GM23338 (cell line): ENCODE results near the gene GUCD1. TPM values are rescaled to one million over a fixed set of nuclear protein-coding genes. Genes with fewer than 3 reads are reported as not detected.
A peak's percentile ranks its signal among the peaks of the same experiment; 100 is the strongest.

Experiments
- ATAC-seq: fragments of 200-7000 bp; cut with Tn5 transposase; 3 replicates; pipeline ENCODE4 v1.9.1; 2020
- DNase-seq: peaks from one replicate; pipeline ENCODE4 v3.0.0-alpha.2; 2015; ENCODE audit warnings: low spot score
- H2AFZ ChIP-seq: fragments of 200-600 bp; sonication (generic); 2 replicates; pipeline ENCODE4 v1.8.0; 2016; ENCODE audit warnings: antibody characterized with exemption, mild to moderate bottlenecking, moderate library complexity
- H3F3A ChIP-seq: fragments of 200-600 bp; sonication (generic); replicated peaks from 2 replicates; pipeline ENCODE4 v1.8.0; 2017; ENCODE audit warnings: antibody characterized with exemption, mixed run types, low read depth
- H3K27ac ChIP-seq: fragments of 200-600 bp; sonication (generic); 2 replicates; pipeline ENCODE4 v1.6.1; 2016; ENCODE audit warnings: low read depth
- H3K27me3 ChIP-seq: fragments of 200-600 bp; sonication (generic); 2 replicates; pipeline ENCODE4 v1.8.0; 2016; ENCODE audit warnings: mild to moderate bottlenecking, mixed run types, moderate library complexity; ENCODE audit not compliant: insufficient read depth
- H3K36me3 ChIP-seq: fragments of 200-600 bp; sonication (generic); 2 replicates; pipeline ENCODE4 v1.8.0; 2016; ENCODE audit warnings: mild to moderate bottlenecking; ENCODE audit not compliant: insufficient read depth
- H3K4me1 ChIP-seq: fragments of 200-600 bp; sonication (generic); 2 replicates; pipeline ENCODE4 v1.8.0; 2016; ENCODE audit warnings: mild to moderate bottlenecking, moderate library complexity; ENCODE audit not compliant: insufficient read depth
- H3K4me2 ChIP-seq: fragments of 200-600 bp; sonication (generic); 2 replicates; pipeline ENCODE4 v1.7.1; 2017; ENCODE audit warnings: mixed run types
- H3K4me3 ChIP-seq: fragments of 200-600 bp; sonication (generic); 2 replicates; pipeline ENCODE4 v1.6.1; 2016; ENCODE audit warnings: mixed run types
- H3K79me2 ChIP-seq: fragments of 200-600 bp; sonication (generic); replicated peaks from 2 replicates; pipeline ENCODE4 v1.8.0; 2017; ENCODE audit warnings: mild to moderate bottlenecking; ENCODE audit not compliant: insufficient read depth
- H3K9me2 ChIP-seq: fragments of 200-600 bp; sonication (generic); 2 replicates; pipeline ENCODE4 v1.8.0; 2017; ENCODE audit not compliant: insufficient read depth
- H4K20me1 ChIP-seq: fragments of 200-600 bp; sonication (generic); replicated peaks from 2 replicates; pipeline ENCODE4 v1.8.0; 2017; ENCODE audit warnings: mild to moderate bottlenecking; ENCODE audit not compliant: insufficient read depth
- H3K27ac Mint-ChIP-seq: 2 replicates; pipeline ENCODE4 v1.8.0; 2020; ENCODE audit warnings: inconsistent platforms, mild to moderate bottlenecking, moderate library complexity, mixed read lengths
- H3K27me3 Mint-ChIP-seq: 3 replicates; pipeline ENCODE4 v1.8.0; 2022; ENCODE audit warnings: low read depth, mild to moderate bottlenecking, moderate library complexity, mixed read lengths, inconsistent platforms; ENCODE audit not compliant: insufficient read depth, poor library complexity
- H3K36me3 Mint-ChIP-seq: 3 replicates; pipeline ENCODE4 v1.8.0; 2021; ENCODE audit warnings: low read depth, mild to moderate bottlenecking, inconsistent platforms, moderate library complexity, mixed read lengths
- H3K4me1 Mint-ChIP-seq: 3 replicates; pipeline ENCODE4 v1.8.0; 2020; ENCODE audit warnings: mild to moderate bottlenecking, inconsistent platforms, mixed read lengths
- H3K4me3 Mint-ChIP-seq: 3 replicates; pipeline ENCODE4 v1.8.0; 2021; ENCODE audit warnings: moderate library complexity, mild to moderate bottlenecking, inconsistent platforms, mixed read lengths
- H3K9me3 Mint-ChIP-seq: 3 replicates; pipeline ENCODE4 v1.8.0; 2020; ENCODE audit warnings: moderate library complexity, mild to moderate bottlenecking, inconsistent platforms, mixed read lengths
- CREB1 ChIP-seq: fragments of 250-450 bp; sonication (Bioruptor Pico); IDR thresholded peaks from 2 replicates; pipeline ENCODE4 v1.5.0; 2020; ENCODE audit warnings: low read depth, mild to moderate bottlenecking, moderate library complexity
- EZH2 ChIP-seq: fragments of 200-600 bp; sonication (generic); IDR thresholded peaks from one replicate; pipeline ENCODE4 v1.8.0; 2017; ENCODE audit warnings: antibody characterized with exemption, mild to moderate bottlenecking, low read depth; ENCODE audit not compliant: unreplicated experiment
- EZH2phosphoT487 ChIP-seq: fragments of 200-600 bp; sonication (generic); IDR thresholded peaks from one replicate; pipeline ENCODE4 v1.8.1; 2018; ENCODE audit warnings: antibody characterized with exemption; ENCODE audit not compliant: unreplicated experiment
- JUNB ChIP-seq: IDR thresholded peaks from one replicate; pipeline ENCODE4 v1.6.1; 2016; ENCODE audit warnings: antibody characterized with exemption; ENCODE audit not compliant: unreplicated experiment
- NANOG ChIP-seq: IDR thresholded peaks from 2 replicates; pipeline ENCODE4 v1.6.1; 2016; ENCODE audit warnings: antibody characterized with exemption, borderline replicate concordance
- POLR2AphosphoS5 ChIP-seq: IDR thresholded peaks from 2 replicates; pipeline ENCODE4 v1.6.1; 2016; ENCODE audit warnings: antibody characterized with exemption, low read depth
- STAT1 ChIP-seq: IDR thresholded peaks from one replicate; pipeline ENCODE4 v1.6.1; 2016; ENCODE audit warnings: antibody characterized with exemption; ENCODE audit not compliant: unreplicated experiment
- ZNF114 ChIP-seq: fragments of 250-450 bp; sonication (Bioruptor Pico); IDR thresholded peaks from 2 replicates; pipeline ENCODE4 v1.5.0; 2020; ENCODE audit warnings: mild to moderate bottlenecking, moderate library complexity
- ZNF331 ChIP-seq: fragments of 250-450 bp; sonication (Bioruptor Pico); IDR thresholded peaks from 2 replicates; pipeline ENCODE4 v1.5.0; 2020; ENCODE audit warnings: low read depth, mild to moderate bottlenecking, moderate library complexity
- polyA plus RNA-seq: library from polyadenylated mRNA; unstranded; fragments of >200 nt; fragmentation: Nextera tagmentation; extraction: Ambion mirVana; gene quantifications from 2 replicates; pipeline ENCODE4 v1.2.1, GENCODE V29; 2016
- total RNA-seq: library from RNA; depleted of rRNA; stranded (reverse); fragments of >200 nt; shearing (Covaris generic); gene quantifications from 2 replicates; pipeline ENCODE4 v1.2.3, GENCODE V29; 2014
- TF ChIP-seq, protein P1 (sequence below): fragments of 250-450 bp; sonication (Bioruptor Pico); IDR thresholded peaks from 2 replicates; pipeline ENCODE4 v1.5.0; 2020; ENCODE audit warnings: mild to moderate bottlenecking, moderate library complexity
- TF ChIP-seq, protein P2 (sequence below): IDR thresholded peaks from one replicate; pipeline ENCODE4 v1.6.1; 2018; ENCODE audit warnings: antibody characterized with exemption; ENCODE audit not compliant: unreplicated experiment
- TF ChIP-seq, protein P3 (sequence below): IDR thresholded peaks from 2 replicates; pipeline ENCODE4 v1.6.1; 2016; ENCODE audit warnings: antibody characterized with exemption

The GUCD1 gene
- total and polyA plus RNA-seq, 2 experiments from 2014 or later = 39.0 to 106 TPM

DNA sequence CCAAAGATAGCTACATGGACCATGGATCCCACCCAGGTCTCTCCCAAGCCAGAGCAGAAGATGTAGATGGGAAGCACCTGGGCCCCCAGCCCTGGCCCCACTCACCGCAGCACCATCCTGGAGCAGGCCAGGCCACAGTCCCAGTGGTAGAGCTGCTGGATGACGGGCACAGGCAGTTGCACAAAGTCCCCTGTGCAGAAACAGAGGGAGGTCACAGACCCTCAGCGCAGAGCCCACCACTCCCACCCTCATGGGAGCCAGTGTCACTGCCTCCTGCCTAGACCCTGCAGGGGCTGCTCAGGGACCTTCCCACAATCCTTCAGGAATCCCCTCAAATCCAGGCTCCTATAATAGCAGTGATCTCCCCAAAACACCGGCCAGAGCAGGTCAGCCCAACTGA is 6.1 kb downstream of the GUCD1 start:
- Histone ChIP-seq H3K27me3 (no peaks in the 10 kb centered on the region), H4K20me1 (peaks cover 16% of the 10 kb centered on the region), H2AFZ (no peak overlapping the region), H3K4me1 (peaks cover 5% of the 10 kb centered on the region; the same call in 1 of the 2 replicates), H3K79me2 (peaks cover 35% of the 10 kb centered on the region), H3K27ac (no peak overlapping the region), H3F3A (no peaks in the 10 kb centered on the region), H3K9me2 (no peaks in the 10 kb centered on the region), H3K4me3 (no peak overlapping the region), H3K4me2 (no peak overlapping the region), H3K36me3 (no peaks in the 10 kb centered on the region; the same call in 1 of the 2 replicates)
- no peak for TF ChIP-seq CREB1
- TF ChIP-seq, protein P1, sequence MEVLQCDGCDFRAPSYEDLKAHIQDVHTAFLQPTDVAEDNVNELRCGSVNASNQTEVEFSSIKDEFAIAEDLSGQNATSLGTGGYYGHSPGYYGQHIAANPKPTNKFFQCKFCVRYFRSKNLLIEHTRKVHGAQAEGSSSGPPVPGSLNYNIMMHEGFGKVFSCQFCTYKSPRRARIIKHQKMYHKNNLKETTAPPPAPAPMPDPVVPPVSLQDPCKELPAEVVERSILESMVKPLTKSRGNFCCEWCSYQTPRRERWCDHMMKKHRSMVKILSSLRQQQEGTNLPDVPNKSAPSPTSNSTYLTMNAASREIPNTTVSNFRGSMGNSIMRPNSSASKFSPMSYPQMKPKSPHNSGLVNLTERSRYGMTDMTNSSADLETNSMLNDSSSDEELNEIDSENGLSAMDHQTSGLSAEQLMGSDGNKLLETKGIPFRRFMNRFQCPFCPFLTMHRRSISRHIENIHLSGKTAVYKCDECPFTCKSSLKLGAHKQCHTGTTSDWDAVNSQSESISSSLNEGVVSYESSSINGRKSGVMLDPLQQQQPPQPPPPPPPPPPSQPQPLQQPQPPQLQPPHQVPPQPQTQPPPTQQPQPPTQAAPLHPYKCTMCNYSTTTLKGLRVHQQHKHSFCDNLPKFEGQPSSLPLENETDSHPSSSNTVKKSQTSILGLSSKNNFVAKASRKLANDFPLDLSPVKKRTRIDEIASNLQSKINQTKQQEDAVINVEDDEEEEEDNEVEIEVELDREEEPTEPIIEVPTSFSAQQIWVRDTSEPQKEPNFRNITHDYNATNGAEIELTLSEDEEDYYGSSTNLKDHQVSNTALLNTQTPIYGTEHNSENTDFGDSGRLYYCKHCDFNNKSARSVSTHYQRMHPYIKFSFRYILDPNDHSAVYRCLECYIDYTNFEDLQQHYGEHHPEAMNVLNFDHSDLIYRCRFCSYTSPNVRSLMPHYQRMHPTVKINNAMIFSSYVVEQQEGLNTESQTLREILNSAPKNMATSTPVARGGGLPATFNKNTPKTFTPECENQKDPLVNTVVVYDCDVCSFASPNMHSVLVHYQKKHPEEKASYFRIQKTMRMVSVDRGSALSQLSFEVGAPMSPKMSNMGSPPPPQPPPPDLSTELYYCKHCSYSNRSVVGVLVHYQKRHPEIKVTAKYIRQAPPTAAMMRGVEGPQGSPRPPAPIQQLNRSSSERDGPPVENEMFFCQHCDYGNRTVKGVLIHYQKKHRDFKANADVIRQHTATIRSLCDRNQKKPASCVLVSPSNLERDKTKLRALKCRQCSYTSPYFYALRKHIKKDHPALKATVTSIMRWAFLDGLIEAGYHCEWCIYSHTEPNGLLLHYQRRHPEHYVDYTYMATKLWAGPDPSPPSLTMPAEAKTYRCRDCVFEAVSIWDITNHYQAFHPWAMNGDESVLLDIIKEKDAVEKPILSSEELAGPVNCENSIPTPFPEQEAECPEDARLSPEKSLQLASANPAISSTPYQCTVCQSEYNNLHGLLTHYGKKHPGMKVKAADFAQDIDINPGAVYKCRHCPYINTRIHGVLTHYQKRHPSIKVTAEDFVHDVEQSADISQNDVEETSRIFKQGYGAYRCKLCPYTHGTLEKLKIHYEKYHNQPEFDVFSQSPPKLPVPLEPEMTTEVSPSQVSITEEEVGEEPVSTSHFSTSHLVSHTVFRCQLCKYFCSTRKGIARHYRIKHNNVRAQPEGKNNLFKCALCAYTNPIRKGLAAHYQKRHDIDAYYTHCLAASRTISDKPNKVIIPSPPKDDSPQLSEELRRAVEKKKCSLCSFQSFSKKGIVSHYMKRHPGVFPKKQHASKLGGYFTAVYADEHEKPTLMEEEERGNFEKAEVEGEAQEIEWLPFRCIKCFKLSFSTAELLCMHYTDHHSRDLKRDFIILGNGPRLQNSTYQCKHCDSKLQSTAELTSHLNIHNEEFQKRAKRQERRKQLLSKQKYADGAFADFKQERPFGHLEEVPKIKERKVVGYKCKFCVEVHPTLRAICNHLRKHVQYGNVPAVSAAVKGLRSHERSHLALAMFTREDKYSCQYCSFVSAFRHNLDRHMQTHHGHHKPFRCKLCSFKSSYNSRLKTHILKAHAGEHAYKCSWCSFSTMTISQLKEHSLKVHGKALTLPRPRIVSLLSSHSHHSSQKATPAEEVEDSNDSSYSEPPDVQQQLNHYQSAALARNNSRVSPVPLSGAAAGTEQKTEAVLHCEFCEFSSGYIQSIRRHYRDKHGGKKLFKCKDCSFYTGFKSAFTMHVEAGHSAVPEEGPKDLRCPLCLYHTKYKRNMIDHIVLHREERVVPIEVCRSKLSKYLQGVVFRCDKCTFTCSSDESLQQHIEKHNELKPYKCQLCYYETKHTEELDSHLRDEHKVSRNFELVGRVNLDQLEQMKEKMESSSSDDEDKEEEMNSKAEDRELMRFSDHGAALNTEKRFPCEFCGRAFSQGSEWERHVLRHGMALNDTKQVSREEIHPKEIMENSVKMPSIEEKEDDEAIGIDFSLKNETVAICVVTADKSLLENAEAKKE = no peak
- TF ChIP-seq, protein P2, sequence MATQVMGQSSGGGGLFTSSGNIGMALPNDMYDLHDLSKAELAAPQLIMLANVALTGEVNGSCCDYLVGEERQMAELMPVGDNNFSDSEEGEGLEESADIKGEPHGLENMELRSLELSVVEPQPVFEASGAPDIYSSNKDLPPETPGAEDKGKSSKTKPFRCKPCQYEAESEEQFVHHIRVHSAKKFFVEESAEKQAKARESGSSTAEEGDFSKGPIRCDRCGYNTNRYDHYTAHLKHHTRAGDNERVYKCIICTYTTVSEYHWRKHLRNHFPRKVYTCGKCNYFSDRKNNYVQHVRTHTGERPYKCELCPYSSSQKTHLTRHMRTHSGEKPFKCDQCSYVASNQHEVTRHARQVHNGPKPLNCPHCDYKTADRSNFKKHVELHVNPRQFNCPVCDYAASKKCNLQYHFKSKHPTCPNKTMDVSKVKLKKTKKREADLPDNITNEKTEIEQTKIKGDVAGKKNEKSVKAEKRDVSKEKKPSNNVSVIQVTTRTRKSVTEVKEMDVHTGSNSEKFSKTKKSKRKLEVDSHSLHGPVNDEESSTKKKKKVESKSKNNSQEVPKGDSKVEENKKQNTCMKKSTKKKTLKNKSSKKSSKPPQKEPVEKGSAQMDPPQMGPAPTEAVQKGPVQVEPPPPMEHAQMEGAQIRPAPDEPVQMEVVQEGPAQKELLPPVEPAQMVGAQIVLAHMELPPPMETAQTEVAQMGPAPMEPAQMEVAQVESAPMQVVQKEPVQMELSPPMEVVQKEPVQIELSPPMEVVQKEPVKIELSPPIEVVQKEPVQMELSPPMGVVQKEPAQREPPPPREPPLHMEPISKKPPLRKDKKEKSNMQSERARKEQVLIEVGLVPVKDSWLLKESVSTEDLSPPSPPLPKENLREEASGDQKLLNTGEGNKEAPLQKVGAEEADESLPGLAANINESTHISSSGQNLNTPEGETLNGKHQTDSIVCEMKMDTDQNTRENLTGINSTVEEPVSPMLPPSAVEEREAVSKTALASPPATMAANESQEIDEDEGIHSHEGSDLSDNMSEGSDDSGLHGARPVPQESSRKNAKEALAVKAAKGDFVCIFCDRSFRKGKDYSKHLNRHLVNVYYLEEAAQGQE = no peak
- no peak for TF ChIP-seq ZNF331
- TF ChIP-seq EZH2 = no peak
- no peak for TF ChIP-seq NANOG
- TF ChIP-seq STAT1 = no peak
- TF ChIP-seq ZNF114 (CRISPR knock-in tag) = no peak
- TF ChIP-seq JUNB = no peak
- TF ChIP-seq, protein P3, sequence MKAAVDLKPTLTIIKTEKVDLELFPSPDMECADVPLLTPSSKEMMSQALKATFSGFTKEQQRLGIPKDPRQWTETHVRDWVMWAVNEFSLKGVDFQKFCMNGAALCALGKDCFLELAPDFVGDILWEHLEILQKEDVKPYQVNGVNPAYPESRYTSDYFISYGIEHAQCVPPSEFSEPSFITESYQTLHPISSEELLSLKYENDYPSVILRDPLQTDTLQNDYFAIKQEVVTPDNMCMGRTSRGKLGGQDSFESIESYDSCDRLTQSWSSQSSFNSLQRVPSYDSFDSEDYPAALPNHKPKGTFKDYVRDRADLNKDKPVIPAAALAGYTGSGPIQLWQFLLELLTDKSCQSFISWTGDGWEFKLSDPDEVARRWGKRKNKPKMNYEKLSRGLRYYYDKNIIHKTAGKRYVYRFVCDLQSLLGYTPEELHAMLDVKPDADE = no peak
- no peak for TF ChIP-seq EZH2phosphoT487
- no peak for TF ChIP-seq POLR2AphosphoS5
- no peak for ATAC-seq
- peaks cover 9% of the 10 kb centered on the region; the same call in 2 of the 3 replicates for H3K4me1 Mint-ChIP-seq
- no peak for DNase-seq
- 0 out of 2 replicates have a peak overlapping the region, but pooled peaks have one; percentile 59 for H3K27ac Mint-ChIP-seq
- H3K9me3 Mint-ChIP-seq = no peaks in the 10 kb centered on the region
- no peak overlapping the region for H3K4me3 Mint-ChIP-seq
- peaks cover 3% of the 10 kb centered on the region for H3K27me3 Mint-ChIP-seq
- H3K36me3 Mint-ChIP-seq = peaks cover 33% of the 10 kb centered on the region
